Activated CD4-positive, alpha-beta memory T cell treated with anti-CD3 and anti-CD28 coated beads for 36 hours (primary cell): ENCODE data around the gene LMNA. TPM values are rescaled to one million over a fixed set of nuclear protein-coding genes. Genes with fewer than 3 reads are reported as not detected.

Experiments used
- CTCF ChIA-PET: fragments of 350-600 bp; sonication (Branson Sonifier 250); formaldehyde crosslinking; loops from one replicate; lab custom pipeline; 2021; ENCODE audit warnings: antibody characterized with exemption, inconsistent platforms; lab: Charles Lee
- POLR2A ChIA-PET: fragments of 350-600 bp; sonication (Branson Sonifier 250); formaldehyde crosslinking; loops from one replicate; lab custom pipeline; 2021; ENCODE audit warnings: antibody characterized with exemption; lab: Charles Lee
- DNase-seq: peaks from one replicate; pipeline ENCODE4 v3.0.0-alpha.2; 2020
- H3K27ac Mint-ChIP-seq: one replicate; pipeline ENCODE4 v1.8.0; 2021; ENCODE audit warnings: mixed read lengths
- H3K27me3 Mint-ChIP-seq: one replicate; pipeline ENCODE4 v1.8.0; 2021; ENCODE audit warnings: mixed read lengths
- H3K36me3 Mint-ChIP-seq: one replicate; pipeline ENCODE4 v1.8.0; 2021; ENCODE audit warnings: mixed read lengths
- H3K4me1 Mint-ChIP-seq: one replicate; pipeline ENCODE4 v1.8.0; 2021; ENCODE audit warnings: low read depth, mixed read lengths
- H3K4me3 Mint-ChIP-seq: one replicate; pipeline ENCODE4 v1.8.0; 2021; ENCODE audit warnings: mild to moderate bottlenecking, mixed read lengths
- H3K9me3 Mint-ChIP-seq: one replicate; pipeline ENCODE4 v1.8.0; 2021; ENCODE audit warnings: mixed read lengths
- intact Hi-C: fragments of 100-400 bp; cut with micrococcal nuclease; formaldehyde crosslinking; loops from one replicate; pipeline ENCODE4 v1.15.1; 2023
- total RNA-seq, 2 experiments: library from RNA; stranded (reverse); gene quantifications; one replicate each; pipeline ENCODE4 v1.2.3, GENCODE V29; 2021

The LMNA gene
- total RNA-seq, 2 experiments from 2014 or later = 210 to 211 TPM

GRCh38 chr1:156082309-156083091 lies 32.0 kb upstream of the LMNA start, which contains the start of gene MEX3A:
MEX3A (minus strand) TSS chr1:156082465; CDS start chr1:156081998, 467 bp downstream.
- ChIA-PET POLR2A (interaction anchor here (0.6 to 1.3 kb wide), 4 partner anchors 18 to 362 kb away, joined by 3 read pairs; no protein-coding TSS in a partner anchor), CTCF (interaction anchor here (0.7 to 1.3 kb wide), 5 partner anchors 16 to 364 kb away, joined by 3 to 5 read pairs (median 4); partner anchors contain the start of gene SEMA4A)
- H3K27ac Mint-ChIP-seq = no peak within 1 kb of the TSS
- H3K4me3 Mint-ChIP-seq = peak within 1 kb of the TSS; percentile 74
- H3K27me3 Mint-ChIP-seq = peaks cover 28% of the 10 kb centered on the region
- H3K9me3 Mint-ChIP-seq = no peaks in the 10 kb centered on the region
- peak; percentile 75 for DNase-seq
- peaks cover 6% of the 10 kb centered on the region for H3K4me1 Mint-ChIP-seq
- H3K36me3 Mint-ChIP-seq = no peaks in the 10 kb centered on the region
- intact Hi-C loops = no loop called here

- Mint-ChIP-seq H3K9me3 (no peaks in the 10 kb centered on the region), H3K27ac (no peak overlapping the region), H3K4me1 (peaks cover 6% of the 10 kb centered on the region), H3K36me3 (no peaks in the 10 kb centered on the region), H3K4me3 (peak overlapping the region; percentile 6), H3K27me3 (peaks cover 28% of the 10 kb centered on the region)
- no peak for DNase-seq
- CTCF ChIA-PET = interaction anchor here (0.8 to 1.6 kb wide), 4 partner anchors 18 to 46 kb away, joined by 3 to 11 read pairs (median 4); no protein-coding TSS in a partner anchor
- intact Hi-C loops = no loop called here
- POLR2A ChIA-PET = interaction anchor here (1.3 kb wide), 1 partner anchor 32 kb away, joined by 3 read pairs; no protein-coding TSS in a partner anchor
Observed at GRCh38 chr1:156083800-156084790, 30.4 kb upstream of the LMNA start.

DNA sequence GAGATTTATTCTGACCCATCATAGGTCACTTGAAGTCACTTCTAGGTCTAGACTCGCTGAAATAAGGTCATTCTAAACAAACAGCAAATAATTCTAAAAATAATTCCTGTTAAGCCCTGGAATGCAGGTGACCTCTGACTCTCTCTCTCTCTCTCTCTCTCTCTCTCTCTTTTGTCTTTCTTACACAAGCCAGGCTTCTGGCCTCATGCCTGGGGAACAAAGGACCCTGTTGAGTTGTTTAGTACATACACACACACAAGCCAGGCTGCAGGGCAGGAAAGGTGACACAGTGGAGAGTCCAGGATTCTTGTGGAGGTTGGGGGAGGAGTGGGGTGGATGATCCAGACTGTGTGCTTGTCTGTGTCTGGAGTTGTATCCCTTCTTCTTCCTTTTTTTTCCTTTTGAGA lies 28.3 kb upstream of the LMNA start:
- ChIA-PET CTCF (interaction anchor here (0.7 to 1.0 kb wide), 3 partner anchors 10 to 55 kb away, joined by 3 read pairs; no protein-coding TSS in a partner anchor), POLR2A (no interaction called here)
- Mint-ChIP-seq H3K27ac (no peak overlapping the region), H3K4me3 (no peak overlapping the region), H3K27me3 (peaks cover 27% of the 10 kb centered on the region), H3K36me3 (no peaks in the 10 kb centered on the region), H3K9me3 (no peaks in the 10 kb centered on the region), H3K4me1 (peaks cover 12% of the 10 kb centered on the region)
- intact Hi-C loops = no loop called here
- DNase-seq = no peak

GRCh38 chr1:156089704-156090103 lies 24.8 kb upstream of the LMNA start:
- ChIA-PET CTCF (interaction anchor here (0.7 to 20.9 kb wide), 13 partner anchors 17 to 296 kb away, joined by 3 to 1097 read pairs (median 4); partner anchors contain the start of genes LMNA and SMG5), POLR2A (no interaction called here)
- Mint-ChIP-seq H3K27ac (no peak overlapping the region), H3K4me3 (no peak overlapping the region), H3K36me3 (no peaks in the 10 kb centered on the region), H3K4me1 (peaks cover 6% of the 10 kb centered on the region), H3K27me3 (peaks cover 20% of the 10 kb centered on the region), H3K9me3 (no peaks in the 10 kb centered on the region)
- DNase-seq = no peak
- intact Hi-C loops = loop anchor here (1.0 to 10.0 kb wide), 3 partner anchors 41 to 415 kb away; partner anchors contain the start of gene MEF2D

- ChIA-PET POLR2A (no interaction called here), CTCF (interaction anchor here (0.7 to 20.9 kb wide), 17 partner anchors 16 to 295 kb away, joined by 3 to 1097 read pairs (median 4); partner anchors contain the start of genes LMNA and SMG5)
- no peaks in the 10 kb centered on the region for H3K36me3 Mint-ChIP-seq
- peak overlapping the region; percentile 10 for H3K4me3 Mint-ChIP-seq
- no peaks in the 10 kb centered on the region for H3K9me3 Mint-ChIP-seq
- peaks cover 9% of the 10 kb centered on the region for H3K4me1 Mint-ChIP-seq
- peak overlapping the region; percentile 42 for H3K27ac Mint-ChIP-seq
- peaks cover 14% of the 10 kb centered on the region for H3K27me3 Mint-ChIP-seq
- DNase-seq = no peak
- intact Hi-C loops = loop anchor here (1.0 to 10.0 kb wide), 3 partner anchors 40 to 415 kb away; partner anchors contain the start of gene MEF2D
Observed at GRCh38 chr1:156090138-156090839, 24.2 kb upstream of the LMNA start.

GRCh38 chr1:156090840-156091188 lies 23.7 kb upstream of the LMNA start:
- Mint-ChIP-seq H3K4me3 (peak overlapping the region; percentile 10), H3K9me3 (no peaks in the 10 kb centered on the region), H3K4me1 (peaks cover 13% of the 10 kb centered on the region), H3K27me3 (peaks cover 12% of the 10 kb centered on the region), H3K36me3 (no peaks in the 10 kb centered on the region), H3K27ac (peak overlapping the region; percentile 42)
- peak; percentile 93 for DNase-seq
- POLR2A ChIA-PET = interaction anchor here (2.4 kb wide), 1 partner anchor 39 kb away, joined by 9 read pairs; no protein-coding TSS in a partner anchor
- intact Hi-C loops = loop anchor here (1.0 to 10.0 kb wide), 3 partner anchors 39 to 414 kb away; partner anchors contain the start of gene MEF2D
- CTCF ChIA-PET = interaction anchor here (0.7 to 20.9 kb wide), 16 partner anchors 16 to 229 kb away, joined by 3 to 1097 read pairs (median 4); partner anchors contain the start of genes LMNA and SMG5

GRCh38 chr1:156091610-156092009 lies 22.9 kb upstream of the LMNA start:
- Mint-ChIP-seq H3K36me3 (no peaks in the 10 kb centered on the region), H3K27ac (no peak overlapping the region), H3K4me1 (peaks cover 21% of the 10 kb centered on the region), H3K27me3 (peaks cover 7% of the 10 kb centered on the region), H3K9me3 (no peaks in the 10 kb centered on the region), H3K4me3 (no peak overlapping the region)
- no peak for DNase-seq
- ChIA-PET CTCF (interaction anchor here (0.7 to 20.9 kb wide), 10 partner anchors 15 to 228 kb away, joined by 3 to 1097 read pairs (median 7); partner anchors contain the start of gene LMNA), POLR2A (interaction anchor here (2.4 kb wide), 1 partner anchor 38 kb away, joined by 9 read pairs; no protein-coding TSS in a partner anchor)
- intact Hi-C loops = loop anchor here (2.0 to 10.0 kb wide), 2 partner anchors 353 to 413 kb away; partner anchors contain the start of gene MEF2D

GRCh38 chr1:156095906-156096508 lies 18.5 kb upstream of the LMNA start:
- H3K9me3 Mint-ChIP-seq = peaks cover 2% of the 10 kb centered on the region
- DNase-seq = peak; percentile 69
- H3K4me1 Mint-ChIP-seq = peaks cover 54% of the 10 kb centered on the region
- H3K27me3 Mint-ChIP-seq = peaks cover 11% of the 10 kb centered on the region
- ChIA-PET POLR2A (interaction anchor here (1.5 to 8.5 kb wide), 10 partner anchors 9 to 128 kb away, joined by 5 to 180 read pairs (median 24); partner anchors contain the start of genes LMNA and PMF1), CTCF (interaction anchor here (1.3 to 20.9 kb wide), 15 partner anchors 8 to 186 kb away, joined by 3 to 1097 read pairs (median 10); partner anchors contain the start of genes LMNA, PMF1 and SMG5)
- peak overlapping the region; percentile 96 for H3K27ac Mint-ChIP-seq
- intact Hi-C loops = loop anchor here (1.0 to 10.0 kb wide), 5 partner anchors 18 to 409 kb away; partner anchors contain the start of genes LMNA, MEF2D, SMG5 and TMEM79
- peaks cover 2% of the 10 kb centered on the region for H3K36me3 Mint-ChIP-seq
- H3K4me3 Mint-ChIP-seq = peak overlapping the region; percentile 64

DNA sequence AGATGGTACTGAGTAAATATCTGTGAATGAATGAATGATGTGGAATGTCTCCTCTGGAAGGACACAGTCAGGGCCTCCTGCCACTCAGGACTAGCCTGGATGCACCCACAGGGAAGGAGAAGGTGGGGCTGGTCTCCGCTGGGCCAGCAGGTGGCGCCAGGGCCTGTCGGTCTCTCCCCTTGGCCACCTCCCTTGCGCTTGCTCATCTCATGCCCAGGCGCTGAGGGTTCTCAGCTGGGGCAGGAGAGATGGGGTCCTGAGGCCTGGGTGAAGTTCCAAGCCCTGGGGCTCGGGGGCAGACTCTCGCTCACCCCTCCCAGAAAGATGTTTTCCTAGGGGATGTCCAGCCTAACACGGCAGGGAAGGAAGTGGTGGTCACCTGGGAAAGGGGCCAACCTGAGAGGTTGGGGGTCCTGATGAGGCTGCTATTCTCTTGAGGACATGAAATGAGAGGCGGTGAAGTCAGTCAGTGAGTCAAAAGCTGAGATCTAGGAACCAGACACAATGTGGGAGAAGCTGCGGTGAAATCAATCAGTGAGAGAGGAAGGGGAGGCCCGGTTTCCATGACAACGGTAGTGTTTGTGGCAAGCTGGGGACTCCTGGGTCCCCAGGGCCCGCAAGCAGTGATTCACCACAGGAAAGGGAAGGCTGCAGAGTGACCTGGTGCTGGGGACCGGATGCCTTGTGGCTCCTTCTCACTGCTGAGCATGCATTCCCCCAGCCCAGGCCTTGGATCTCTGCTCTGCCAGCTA lies 17.7 kb upstream of the LMNA start:
- Mint-ChIP-seq H3K36me3 (peaks cover 2% of the 10 kb centered on the region), H3K4me1 (peaks cover 56% of the 10 kb centered on the region), H3K4me3 (peak overlapping the region; percentile 64), H3K9me3 (peaks cover 2% of the 10 kb centered on the region), H3K27me3 (peaks cover 11% of the 10 kb centered on the region), H3K27ac (peak overlapping the region; percentile 96)
- POLR2A ChIA-PET = interaction anchor here (0.6 to 8.5 kb wide), 17 partner anchors 8 to 185 kb away, joined by 3 to 180 read pairs (median 8); partner anchors contain the start of genes LMNA, PMF1 and SMG5
- CTCF ChIA-PET = interaction anchor here (0.8 to 20.9 kb wide), 23 partner anchors 8 to 186 kb away, joined by 3 to 1097 read pairs (median 6); partner anchors contain the start of genes LMNA, PMF1 and SMG5
- intact Hi-C loops = loop anchor here (1.0 to 10.0 kb wide), 5 partner anchors 17 to 408 kb away; partner anchors contain the start of genes LMNA, MEF2D, SMG5 and TMEM79
- DNase-seq = peak; percentile 97
